GM12891 (cell line): ENCODE results near the gene RMI2.

Source experiments
- PAX5 ChIP-seq: IDR thresholded peaks from 2 replicates; pipeline ENCODE4 v1.6.1; 2011; ENCODE audit warnings: low read length, moderate library complexity, mild to moderate bottlenecking; ENCODE audit not compliant: insufficient read depth, severe bottlenecking
- POLR2A ChIP-seq: IDR thresholded peaks from 2 replicates; pipeline ENCODE4 v1.6.1; 2011; ENCODE audit warnings: low read depth, low read length, control low read depth
- POLR2AphosphoS5 ChIP-seq: IDR thresholded peaks from 2 replicates; pipeline ENCODE4 v1.6.1; 2011; ENCODE audit warnings: low read depth, low read length, control low read depth
- TAF1 ChIP-seq: IDR thresholded peaks from 2 replicates; pipeline ENCODE4 v1.6.1; 2011; ENCODE audit warnings: low read depth, low read length, control low read depth

GRCh38 chr16:11310997-11311561 lies 34.2 kb upstream of the RMI2 start:
- TF ChIP-seq POLR2A (no peak), TAF1 (no peak), PAX5 (no peak), POLR2AphosphoS5 (no peak)
